H9 (cell line): ENCODE data around the gene ACOT8. TPM values are rescaled to one million over a fixed set of nuclear protein-coding genes. Genes with fewer than 3 reads are reported as not detected.

Experiments
- DNase-seq: peaks from one replicate; pipeline ENCODE4 v3.0.0-alpha.2; 2017
- H2AFZ ChIP-seq: one replicate; pipeline ENCODE4 v1.6.1; 2013; ENCODE audit warnings: mild to moderate bottlenecking, low read length, control low read depth, moderate library complexity
- H2AK5ac ChIP-seq: 2 replicates; pipeline ENCODE4 v1.6.1; 2013; ENCODE audit warnings: low read length, control low read depth, mixed read lengths; ENCODE audit not compliant: insufficient read length
- H2BK120ac ChIP-seq: one replicate; pipeline ENCODE4 v1.6.1; 2013; ENCODE audit warnings: low read depth, mild to moderate bottlenecking, low read length, control low read depth, inconsistent platforms; ENCODE audit not compliant: poor library complexity, severe bottlenecking
- H2BK12ac ChIP-seq: 2 replicates; pipeline ENCODE4 v1.6.1; 2013; ENCODE audit warnings: low read length, control low read depth, mixed read lengths, low read depth; ENCODE audit not compliant: insufficient read length
- H2BK15ac ChIP-seq: 2 replicates; pipeline ENCODE4 v1.6.1; 2013; ENCODE audit warnings: low read depth, low read length, control low read depth
- H2BK20ac ChIP-seq: one replicate; pipeline ENCODE4 v1.6.1; 2013; ENCODE audit warnings: low read depth, mild to moderate bottlenecking, low read length, control low read depth, inconsistent platforms; ENCODE audit not compliant: poor library complexity, severe bottlenecking
- H2BK5ac ChIP-seq: 2 replicates; pipeline ENCODE4 v1.6.1; 2013; ENCODE audit warnings: low read length, control low read depth, mixed read lengths; ENCODE audit not compliant: insufficient read length
- H3K14ac ChIP-seq: 2 replicates; pipeline ENCODE4 v1.6.1; 2013; ENCODE audit warnings: low read length, control low read depth; ENCODE audit not compliant: insufficient read depth
- H3K18ac ChIP-seq: 2 replicates; pipeline ENCODE4 v1.6.1; 2013; ENCODE audit warnings: low read depth, mild to moderate bottlenecking, mixed read lengths, low read length, control low read depth; ENCODE audit not compliant: insufficient read length
- H3K23ac ChIP-seq: 2 replicates; pipeline ENCODE4 v1.6.1; 2013; ENCODE audit warnings: low read length, control low read depth, mixed read lengths, low read depth; ENCODE audit not compliant: insufficient read length
- H3K23me2 ChIP-seq: 2 replicates; pipeline ENCODE4 v1.6.1; 2013; ENCODE audit warnings: low read depth, mild to moderate bottlenecking, mixed read lengths, low read length, control low read depth; ENCODE audit not compliant: insufficient read length, poor library complexity, severe bottlenecking
- H3K27ac ChIP-seq: 2 replicates; pipeline ENCODE4 v1.5.1; 2013; ENCODE audit warnings: low read length, control low read depth, mixed read lengths, low read depth; ENCODE audit not compliant: insufficient read length
- H3K27me3 ChIP-seq: 2 replicates; pipeline ENCODE4 v1.6.1; 2013; ENCODE audit warnings: low read length, control low read depth, inconsistent platforms; ENCODE audit not compliant: insufficient read depth
- H3K4ac ChIP-seq: 2 replicates; pipeline ENCODE4 v1.6.1; 2013; ENCODE audit warnings: low read depth, mild to moderate bottlenecking, control low read depth, inconsistent platforms, low read length, moderate library complexity
- H3K4me1 ChIP-seq: 2 replicates; pipeline ENCODE4 v1.6.1; 2013; ENCODE audit warnings: low read length, control low read depth, inconsistent platforms; ENCODE audit not compliant: insufficient read depth
- H3K4me2 ChIP-seq: 2 replicates; pipeline ENCODE4 v1.6.1; 2013; ENCODE audit warnings: low read length, control low read depth, mixed read lengths; ENCODE audit not compliant: insufficient read length, insufficient read depth
- H3K56ac ChIP-seq: 2 replicates; pipeline ENCODE4 v1.6.1; 2013; ENCODE audit warnings: low read depth, mild to moderate bottlenecking, mixed read lengths, low read length, control low read depth; ENCODE audit not compliant: insufficient read length
- H3K79me1 ChIP-seq: 2 replicates; pipeline ENCODE4 v1.6.1; 2013; ENCODE audit warnings: low read depth, mild to moderate bottlenecking, moderate library complexity, low read length, control low read depth, inconsistent platforms; ENCODE audit not compliant: insufficient read depth, poor library complexity, severe bottlenecking
- H3K79me2 ChIP-seq: 2 replicates; pipeline ENCODE4 v1.6.1; 2013; ENCODE audit warnings: low read length, control low read depth, inconsistent platforms; ENCODE audit not compliant: insufficient read depth
- H3K9ac ChIP-seq: 2 replicates; pipeline ENCODE4 v1.6.1; 2013; ENCODE audit warnings: low read length, control low read depth, mixed read lengths; ENCODE audit not compliant: insufficient read length; ENCODE audit errors: extremely low read depth
- H3K9me3 ChIP-seq: one replicate; pipeline ENCODE4 v1.6.1; 2013; ENCODE audit warnings: low read depth, low read length, inconsistent platforms; ENCODE audit not compliant: control insufficient read depth
- H3T11ph ChIP-seq: one replicate; pipeline ENCODE4 v1.6.1; 2013; ENCODE audit warnings: mild to moderate bottlenecking, low read length, control low read depth, inconsistent platforms
- H4K20me1 ChIP-seq: one replicate; pipeline ENCODE4 v1.6.1; 2013; ENCODE audit not compliant: control insufficient read depth, insufficient read length, insufficient read depth
- H4K5ac ChIP-seq: 2 replicates; pipeline ENCODE4 v1.6.1; 2013; ENCODE audit warnings: low read depth, mild to moderate bottlenecking, mixed read lengths, low read length, control low read depth; ENCODE audit not compliant: insufficient read length
- H4K8ac ChIP-seq: replicated peaks from 2 replicates; pipeline ENCODE4 v1.6.1; 2013; ENCODE audit warnings: low read length, control low read depth, mixed read lengths, low read depth; ENCODE audit not compliant: insufficient read length
- H4K91ac ChIP-seq: 2 replicates; pipeline ENCODE4 v1.6.1; 2013; ENCODE audit warnings: low read depth, mild to moderate bottlenecking, moderate library complexity, mixed read lengths, low read length, control low read depth; ENCODE audit not compliant: insufficient read length
- H3K27ac Mint-ChIP-seq, 3 experiments: 2 replicates in 2 of 3; 3 replicates in 1 of 3; pipeline ENCODE4 v1.8.0; 2020 to 2021; ENCODE audit warnings: mixed read lengths in 3 of 3, mild to moderate bottlenecking in 1 of 3, moderate library complexity in 1 of 3
- H3K27me3 Mint-ChIP-seq: 2 replicates; pipeline ENCODE4 v1.8.0; 2021; ENCODE audit warnings: low read depth, mild to moderate bottlenecking, moderate library complexity, mixed read lengths
- H3K36me3 Mint-ChIP-seq, 3 experiments: 2 replicates in 2 of 3; 3 replicates in 1 of 3; pipeline ENCODE4 v1.8.0; 2020 to 2021; ENCODE audit warnings: low read depth in 3 of 3, mixed read lengths in 3 of 3; ENCODE audit not compliant: insufficient read depth in 1 of 3
- H3K4me1 Mint-ChIP-seq, 2 experiments: 2 replicates each; pipeline ENCODE4 v1.8.0; 2020; ENCODE audit warnings: mixed read lengths in 2 of 2
- H3K4me3 Mint-ChIP-seq, 2 experiments: 2 replicates in 1 of 2; 3 replicates in 1 of 2; pipeline ENCODE4 v1.8.0; 2020 to 2021; ENCODE audit warnings: mild to moderate bottlenecking in 2 of 2, mixed read lengths in 2 of 2, moderate library complexity in 1 of 2
- H3K9me3 Mint-ChIP-seq, 2 experiments: 2 replicates in 1 of 2; 3 replicates in 1 of 2; pipeline ENCODE4 v1.8.0; 2020; ENCODE audit warnings: mild to moderate bottlenecking in 2 of 2, mixed read lengths in 2 of 2, moderate library complexity in 1 of 2
- WGBS: extraction: QIAGEN DNeasy Blood & Tissue Kit; methylation state at CpG from one replicate; pipeline ENCODE4 v1.1.7; 2013; ENCODE audit warnings: missing lambda C conversion rate, low lambda C conversion rate, mixed read lengths; ENCODE audit not compliant: insufficient read length; ENCODE audit errors: extremely low coverage; 5-methylcytosine and 5-hydroxymethylcytosine counted together
- total RNA-seq: library from RNA; stranded (reverse); gene quantifications from 2 replicates; pipeline ENCODE4 v1.2.1, GENCODE V29; 2021
- TF ChIP-seq, protein P1 (sequence below): fragments of 200-600 bp; sonication (generic); conservative IDR thresholded peaks from 3 replicates; pipeline ENCODE4 v1.8.0; 2021; ENCODE audit warnings: antibody characterized with exemption, mild to moderate bottlenecking

ACOT8 gene
- total RNA-seq, 1 experiment from 2014 or later, result 26.7 TPM

DNA sequence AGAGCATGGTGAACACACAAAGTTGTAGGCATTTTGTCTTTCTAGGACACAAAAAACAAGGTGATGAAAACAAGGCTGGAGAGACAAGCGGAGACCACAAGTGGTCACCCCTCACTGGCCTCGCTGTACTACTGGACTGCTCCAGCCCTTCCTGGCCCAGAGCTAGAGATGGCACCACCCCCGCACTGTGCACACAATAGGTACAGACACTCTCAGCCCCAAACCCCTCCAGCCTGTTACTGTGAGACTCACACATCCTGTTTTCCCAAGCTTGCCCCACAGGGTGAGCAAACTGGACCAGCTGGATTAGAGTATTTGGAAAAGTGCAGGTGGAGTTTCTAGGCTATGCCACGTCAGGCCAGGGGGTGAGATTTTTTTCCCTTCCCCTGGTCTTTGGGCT is 15.4 kb upstream of the ACOT8 start:
- no peak overlapping the region for H2BK15ac ChIP-seq
- H2BK120ac ChIP-seq, result no peak overlapping the region
- no peak overlapping the region for H2BK20ac ChIP-seq
- no peaks in the 10 kb centered on the region for H3K27me3 ChIP-seq
- no peak overlapping the region for H3K9ac ChIP-seq
- H3K27ac ChIP-seq, result no peak overlapping the region
- no peak overlapping the region for H4K8ac ChIP-seq
- H4K20me1 ChIP-seq, result no peaks in the 10 kb centered on the region
- H3K27me3 Mint-ChIP-seq, result no peaks in the 10 kb centered on the region
- no peak overlapping the region for H3K4me3 Mint-ChIP-seq
- H3T11ph ChIP-seq, result no peak overlapping the region
- H3K27ac Mint-ChIP-seq, result 0 out of 7 replicates have a peak overlapping the region, but pooled peaks of 1 of the 3 experiments have one; percentile 2
- WGBS, result no CpG with 5 or more reads among the region's 4 CpGs
- no peak overlapping the region for H2BK12ac ChIP-seq
- H3K4me1 Mint-ChIP-seq, result no peaks in the 10 kb centered on the region
- no peak overlapping the region for H3K18ac ChIP-seq
- H4K91ac ChIP-seq, result no peak overlapping the region
- no peak overlapping the region for H3K56ac ChIP-seq
- no peak overlapping the region for H3K23ac ChIP-seq
- no peaks in the 10 kb centered on the region; the same call in 1 of the 2 replicates for H3K4me1 ChIP-seq
- no peak overlapping the region for H3K14ac ChIP-seq
- no peaks in the 10 kb centered on the region for H3K9me3 ChIP-seq
- H3K4me2 ChIP-seq, result no peak overlapping the region
- no peak overlapping the region for H2AFZ ChIP-seq
- peaks cover 0 to 8% (median 0%) of the 10 kb centered on the region in 3 experiments; a peak in 3 of 7 replicates for H3K36me3 Mint-ChIP-seq
- no peak overlapping the region for H2BK5ac ChIP-seq
- no peaks in the 10 kb centered on the region for H3K23me2 ChIP-seq
- H3K79me2 ChIP-seq, result no peaks in the 10 kb centered on the region
- H3K4ac ChIP-seq, result no peak overlapping the region
- TF ChIP-seq, protein P1, sequence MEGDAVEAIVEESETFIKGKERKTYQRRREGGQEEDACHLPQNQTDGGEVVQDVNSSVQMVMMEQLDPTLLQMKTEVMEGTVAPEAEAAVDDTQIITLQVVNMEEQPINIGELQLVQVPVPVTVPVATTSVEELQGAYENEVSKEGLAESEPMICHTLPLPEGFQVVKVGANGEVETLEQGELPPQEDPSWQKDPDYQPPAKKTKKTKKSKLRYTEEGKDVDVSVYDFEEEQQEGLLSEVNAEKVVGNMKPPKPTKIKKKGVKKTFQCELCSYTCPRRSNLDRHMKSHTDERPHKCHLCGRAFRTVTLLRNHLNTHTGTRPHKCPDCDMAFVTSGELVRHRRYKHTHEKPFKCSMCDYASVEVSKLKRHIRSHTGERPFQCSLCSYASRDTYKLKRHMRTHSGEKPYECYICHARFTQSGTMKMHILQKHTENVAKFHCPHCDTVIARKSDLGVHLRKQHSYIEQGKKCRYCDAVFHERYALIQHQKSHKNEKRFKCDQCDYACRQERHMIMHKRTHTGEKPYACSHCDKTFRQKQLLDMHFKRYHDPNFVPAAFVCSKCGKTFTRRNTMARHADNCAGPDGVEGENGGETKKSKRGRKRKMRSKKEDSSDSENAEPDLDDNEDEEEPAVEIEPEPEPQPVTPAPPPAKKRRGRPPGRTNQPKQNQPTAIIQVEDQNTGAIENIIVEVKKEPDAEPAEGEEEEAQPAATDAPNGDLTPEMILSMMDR, result no peak
- no peak overlapping the region for H4K5ac ChIP-seq
- no peak for DNase-seq
- H3K79me1 ChIP-seq, result no peaks in the 10 kb centered on the region
- no peaks in the 10 kb centered on the region for H3K9me3 Mint-ChIP-seq
- H2AK5ac ChIP-seq, result no peak overlapping the region
